PC-3 (cell line): ENCODE measurements around the gene CHRM2.

Experiments used
- EZH2 ChIP-seq: fragments of 300-600 bp; sonication (generic); IDR thresholded peaks from one replicate; pipeline ENCODE4 v1.6.1; 2017; ENCODE audit warnings: antibody characterized with exemption, mild to moderate bottlenecking, low read length; ENCODE audit not compliant: unreplicated experiment
- TF ChIP-seq, protein P1 (sequence below): fragments of 300-600 bp; sonication (generic); conservative IDR thresholded peaks from 2 replicates; pipeline ENCODE4 v1.5.1; 2017; ENCODE audit warnings: antibody characterized with exemption, low read depth, mild to moderate bottlenecking, low read length

DNA sequence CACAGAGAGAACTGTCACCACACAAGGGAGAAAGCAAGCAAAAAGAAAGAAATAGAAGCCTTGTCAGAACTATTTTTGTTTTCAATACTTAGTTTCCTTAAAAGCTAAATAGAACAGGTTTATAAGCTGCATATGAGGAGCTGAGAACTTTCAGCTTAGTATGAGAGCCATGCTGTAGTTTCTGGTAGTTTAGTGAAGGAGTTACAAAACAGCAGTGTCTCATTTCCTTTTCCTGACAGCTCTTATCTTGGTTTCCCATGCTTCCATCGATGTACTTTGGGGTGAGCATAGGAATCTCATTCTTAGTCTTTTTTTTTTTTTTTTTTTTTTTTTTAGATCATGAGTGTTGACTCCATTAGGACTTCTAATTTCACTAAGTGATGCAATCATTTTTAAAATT lies 8.6 kb upstream of the CHRM2 start:
- TF ChIP-seq, protein P1, sequence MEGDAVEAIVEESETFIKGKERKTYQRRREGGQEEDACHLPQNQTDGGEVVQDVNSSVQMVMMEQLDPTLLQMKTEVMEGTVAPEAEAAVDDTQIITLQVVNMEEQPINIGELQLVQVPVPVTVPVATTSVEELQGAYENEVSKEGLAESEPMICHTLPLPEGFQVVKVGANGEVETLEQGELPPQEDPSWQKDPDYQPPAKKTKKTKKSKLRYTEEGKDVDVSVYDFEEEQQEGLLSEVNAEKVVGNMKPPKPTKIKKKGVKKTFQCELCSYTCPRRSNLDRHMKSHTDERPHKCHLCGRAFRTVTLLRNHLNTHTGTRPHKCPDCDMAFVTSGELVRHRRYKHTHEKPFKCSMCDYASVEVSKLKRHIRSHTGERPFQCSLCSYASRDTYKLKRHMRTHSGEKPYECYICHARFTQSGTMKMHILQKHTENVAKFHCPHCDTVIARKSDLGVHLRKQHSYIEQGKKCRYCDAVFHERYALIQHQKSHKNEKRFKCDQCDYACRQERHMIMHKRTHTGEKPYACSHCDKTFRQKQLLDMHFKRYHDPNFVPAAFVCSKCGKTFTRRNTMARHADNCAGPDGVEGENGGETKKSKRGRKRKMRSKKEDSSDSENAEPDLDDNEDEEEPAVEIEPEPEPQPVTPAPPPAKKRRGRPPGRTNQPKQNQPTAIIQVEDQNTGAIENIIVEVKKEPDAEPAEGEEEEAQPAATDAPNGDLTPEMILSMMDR: no peak
- TF ChIP-seq EZH2: no peak
